ENCODE data around the gene CD8B2.

DNA sequence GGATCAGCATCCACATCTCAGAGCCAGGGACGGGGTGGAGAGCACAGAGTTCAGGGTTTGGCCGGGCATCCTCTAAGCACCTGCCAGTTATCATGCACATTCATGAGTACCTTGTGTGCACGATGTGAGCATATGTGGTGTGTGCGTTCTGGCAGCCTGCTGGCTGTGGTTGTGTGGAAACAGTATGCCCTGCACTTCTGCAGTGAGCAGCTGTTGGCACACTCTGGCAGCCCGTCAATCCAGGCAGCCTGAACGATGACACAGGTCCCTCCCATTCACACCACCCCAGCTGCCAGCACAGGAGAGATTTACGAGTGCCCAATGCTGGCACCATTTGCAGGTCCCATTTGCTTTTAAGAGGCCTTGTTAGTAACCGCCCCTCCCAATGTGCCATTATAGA, 74.2 kb downstream of the CD8B2 start:
- TF ChIP-seq EZH2 (IDR thresholded peaks at IDR 0.05) (no peak), POLR2AphosphoS5 (IDR thresholded peaks at IDR 0.05; ENCODE audit: borderline replicate concordance, low read depth, low read length) (no peak)

All from SK-N-MC (cell line).